CD8-positive, alpha-beta memory T cell (primary cell): ENCODE measurements around the gene PALLD. TPM values are rescaled to one million over a fixed set of nuclear protein-coding genes. Genes with fewer than 3 reads are reported as not detected.

Experiments used
- CTCF ChIA-PET: fragments of 350-600 bp; sonication (Branson Sonifier 250); formaldehyde crosslinking; loops from one replicate; lab custom pipeline; 2021; ENCODE audit warnings: antibody characterized with exemption; lab: Charles Lee
- POLR2A ChIA-PET: fragments of 350-600 bp; sonication (Branson Sonifier 250); formaldehyde crosslinking; loops from one replicate; lab custom pipeline; 2021; ENCODE audit warnings: antibody characterized with exemption; lab: Charles Lee
- DNase-seq, 5 donors: peaks; one replicate each; pipeline versions ENCODE4 v3.0.0 to v3.0.0-alpha.2; 2020 to 2022; ENCODE audit warnings: mixed read lengths in 1 of 5
- H3K27ac ChIP-seq: one replicate; pipeline ENCODE4 v1.7.0; 2013; ENCODE audit warnings: low read depth, mild to moderate bottlenecking, low read length, moderate library complexity
- H3K27me3 ChIP-seq: 2 replicates; pipeline ENCODE4 v1.7.0; 2013; ENCODE audit warnings: low read length, mild to moderate bottlenecking; ENCODE audit not compliant: insufficient read depth, poor library complexity, severe bottlenecking
- H3K36me3 ChIP-seq: 2 replicates; pipeline ENCODE4 v1.7.0; 2013; ENCODE audit warnings: mild to moderate bottlenecking, low read length, moderate library complexity; ENCODE audit not compliant: insufficient read depth
- H3K4me1 ChIP-seq: 2 replicates; pipeline ENCODE4 v1.7.0; 2013; ENCODE audit warnings: mild to moderate bottlenecking, low read length, moderate library complexity; ENCODE audit not compliant: insufficient read depth
- H3K4me3 ChIP-seq: 2 replicates; pipeline ENCODE4 v1.7.0; 2013; ENCODE audit warnings: mild to moderate bottlenecking, low read length
- H3K9me3 ChIP-seq: 2 replicates; pipeline ENCODE4 v1.7.0; 2013; ENCODE audit warnings: mild to moderate bottlenecking, low read length
- H3K27ac Mint-ChIP-seq, 8 donors: one replicate each; pipeline ENCODE4 v1.8.0; 2020 to 2021; ENCODE audit warnings: mixed read lengths in 8 of 8, mild to moderate bottlenecking in 6 of 8, inconsistent platforms in 3 of 8, moderate library complexity in 3 of 8
- H3K27me3 Mint-ChIP-seq, 2 donors: one replicate each; pipeline ENCODE4 v1.8.0; 2020 to 2021; ENCODE audit warnings: mixed read lengths in 2 of 2, mild to moderate bottlenecking in 1 of 2, moderate library complexity in 1 of 2
- H3K36me3 Mint-ChIP-seq, 3 donors: one replicate each; pipeline ENCODE4 v1.8.0; 2020 to 2021; ENCODE audit warnings: mixed read lengths in 3 of 3, inconsistent platforms in 1 of 3, mild to moderate bottlenecking in 1 of 3
- H3K4me1 Mint-ChIP-seq, 3 donors: one replicate each; pipeline ENCODE4 v1.8.0; 2020 to 2021; ENCODE audit warnings: mixed read lengths in 3 of 3, inconsistent platforms in 1 of 3, mild to moderate bottlenecking in 1 of 3
- H3K4me3 Mint-ChIP-seq, 7 donors: one replicate each; pipeline ENCODE4 v1.8.0; 2020 to 2021; ENCODE audit warnings: mixed read lengths in 7 of 7, mild to moderate bottlenecking in 6 of 7, moderate library complexity in 4 of 7, inconsistent platforms in 2 of 7
- H3K9me3 Mint-ChIP-seq, 5 donors: one replicate each; pipeline ENCODE4 v1.8.0; 2020 to 2022; ENCODE audit warnings: mixed read lengths in 5 of 5, mild to moderate bottlenecking in 3 of 5, moderate library complexity in 2 of 5, inconsistent platforms in 1 of 5
- polyA plus RNA-seq: library from polyadenylated mRNA; unstranded; fragments of 300-500 nt; fragmentation: Illumina TruSeq; gene quantifications from one replicate; pipeline ENCODE4 v1.2.3, GENCODE V29; 2021
- total RNA-seq, 2 experiments: library from RNA; stranded (reverse); gene quantifications; one replicate each; pipeline ENCODE4 v1.2.3, GENCODE V29; 2021

Gene PALLD
- total and polyA plus RNA-seq, 3 experiments from 2014 or later: 0.35 to 0.97 (median 0.47) TPM

DNA sequence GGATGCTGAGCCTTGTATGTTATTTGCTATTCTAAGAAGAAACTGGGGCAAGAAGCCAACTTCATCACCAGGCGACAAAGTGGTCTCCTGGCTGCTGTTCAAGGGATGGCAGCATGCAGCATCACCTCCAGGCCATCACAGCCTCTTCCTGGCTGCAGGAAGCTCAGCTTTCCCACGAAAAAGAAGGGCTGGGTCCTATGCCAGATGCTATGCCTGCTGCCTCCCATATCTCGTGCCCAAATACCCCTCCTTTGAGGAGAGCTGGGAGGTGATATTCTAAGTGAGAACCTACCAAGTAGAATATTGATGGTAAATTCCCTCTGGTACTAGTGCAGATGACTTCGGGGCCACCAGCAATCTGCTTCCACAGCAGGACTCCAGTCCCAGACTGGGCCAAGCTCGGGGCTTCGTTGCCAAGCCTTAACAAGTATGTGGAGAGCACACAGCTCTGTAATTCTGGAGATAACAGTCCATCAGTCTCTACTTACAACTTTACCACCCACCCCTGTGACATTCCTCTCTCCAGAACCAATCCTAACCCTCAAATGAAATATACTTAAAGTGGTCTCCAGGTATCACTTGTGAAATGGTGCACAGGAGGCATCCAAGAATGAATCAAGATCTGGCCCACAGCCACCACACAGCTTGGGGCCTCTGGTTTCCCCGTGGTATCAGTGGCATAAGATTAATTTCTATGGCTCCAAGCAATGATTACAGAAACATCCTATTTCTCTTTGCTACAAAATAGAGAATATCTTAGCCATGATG is 149.3 kb downstream of the PALLD start:
- Histone ChIP-seq H3K27me3 (no peaks in the 10 kb centered on the region), H3K36me3 (no peaks in the 10 kb centered on the region), H3K4me3 (no peak overlapping the region), H3K27ac (no peak overlapping the region), H3K4me1 (no peaks in the 10 kb centered on the region), H3K9me3 (no peaks in the 10 kb centered on the region)
- Mint-ChIP-seq H3K4me3 (no peak overlapping the region), H3K36me3 (no peaks in the 10 kb centered on the region), H3K4me1 (no peaks in the 10 kb centered on the region), H3K27ac (no peak overlapping the region), H3K27me3 (peaks cover 11 to 41% of the 10 kb centered on the region in 2 donors), H3K9me3 (peaks cover 0 to 2% (median 0%) of the 10 kb centered on the region in 5 donors)
- POLR2A ChIA-PET: no interaction called here
- no peak for DNase-seq
- CTCF ChIA-PET: no interaction called here

- no peaks in the 10 kb centered on the region for H3K36me3 ChIP-seq
- Mint-ChIP-seq H3K27me3 (peaks cover 6 to 29% of the 10 kb centered on the region in 2 donors), H3K4me1 (no peaks in the 10 kb centered on the region), H3K36me3 (no peaks in the 10 kb centered on the region), H3K27ac (no peak overlapping the region), H3K9me3 (no peaks in the 10 kb centered on the region), H3K4me3 (no peak overlapping the region)
- DNase-seq: no peak
- H3K9me3 ChIP-seq: no peaks in the 10 kb centered on the region
- no peak overlapping the region for H3K27ac ChIP-seq
- H3K4me3 ChIP-seq: no peak overlapping the region
- ChIA-PET CTCF (no interaction called here), POLR2A (no interaction called here)
- H3K27me3 ChIP-seq: no peaks in the 10 kb centered on the region
- H3K4me1 ChIP-seq: no peaks in the 10 kb centered on the region
Observed at GRCh38 chr4:168647646-168648375, 151.0 kb downstream of the PALLD start.

GRCh38 chr4:168648494-168648893 is 151.6 kb downstream of the PALLD start:
- no peak for DNase-seq
- Mint-ChIP-seq H3K9me3 (peaks cover 0 to 2% (median 0%) of the 10 kb centered on the region in 5 donors), H3K36me3 (no peaks in the 10 kb centered on the region), H3K27ac (no peak overlapping the region), H3K4me1 (no peaks in the 10 kb centered on the region), H3K4me3 (no peak overlapping the region), H3K27me3 (peaks cover 6 to 30% of the 10 kb centered on the region in 2 donors)
- Histone ChIP-seq H3K9me3 (no peaks in the 10 kb centered on the region), H3K4me1 (no peaks in the 10 kb centered on the region), H3K27me3 (no peaks in the 10 kb centered on the region), H3K4me3 (no peak overlapping the region), H3K36me3 (no peaks in the 10 kb centered on the region), H3K27ac (no peak overlapping the region)
- CTCF ChIA-PET: no interaction called here
- POLR2A ChIA-PET: no interaction called here

DNA sequence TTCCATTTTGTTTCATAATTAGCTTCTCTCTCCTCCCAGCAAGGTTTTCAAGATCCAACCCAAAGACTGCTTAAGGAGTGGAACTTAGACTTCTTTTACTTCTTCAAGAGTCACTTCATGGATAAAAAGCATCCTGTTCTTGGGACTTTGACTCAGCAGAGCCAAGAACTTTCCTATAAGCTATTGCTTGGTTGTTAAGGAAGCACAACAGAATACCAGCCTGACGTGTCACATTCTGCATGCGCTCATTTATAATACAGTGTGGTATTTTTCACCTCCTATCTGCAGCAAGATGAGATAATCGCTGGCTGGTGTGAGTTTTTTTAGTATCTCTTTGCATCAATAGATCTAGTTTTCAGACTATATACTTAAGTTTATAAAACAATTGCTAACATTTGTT is 152.1 kb downstream of the PALLD start:
- CTCF ChIA-PET: no interaction called here

GRCh38 chr4:168651374-168651773 is 154.5 kb downstream of the PALLD start:
- DNase-seq: no peak
- peaks cover 4 to 19% of the 10 kb centered on the region in 2 donors for H3K27me3 Mint-ChIP-seq
- Histone ChIP-seq H3K36me3 (no peaks in the 10 kb centered on the region), H3K27ac (no peak overlapping the region), H3K4me3 (no peak overlapping the region), H3K4me1 (no peaks in the 10 kb centered on the region), H3K9me3 (no peaks in the 10 kb centered on the region), H3K27me3 (no peaks in the 10 kb centered on the region)
- no peaks in the 10 kb centered on the region for H3K36me3 Mint-ChIP-seq
- CTCF ChIA-PET: no interaction called here
- peaks cover 0 to 2% (median 0%) of the 10 kb centered on the region in 5 donors for H3K9me3 Mint-ChIP-seq
- H3K27ac Mint-ChIP-seq: no peak overlapping the region
- POLR2A ChIA-PET: no interaction called here
- peaks cover 1 to 9% (median 6%) of the 10 kb centered on the region in 3 donors for H3K4me1 Mint-ChIP-seq
- no peak overlapping the region for H3K4me3 Mint-ChIP-seq

More for the DNA sequence above, 152.1 kb downstream of the PALLD start:
- Mint-ChIP-seq H3K36me3 (no peaks in the 10 kb centered on the region), H3K27ac (no peak overlapping the region), H3K4me1 (no peaks in the 10 kb centered on the region), H3K4me3 (no peak overlapping the region), H3K27me3 (peaks cover 6 to 28% of the 10 kb centered on the region in 2 donors), H3K9me3 (peaks cover 0 to 2% (median 0%) of the 10 kb centered on the region in 5 donors)
- Histone ChIP-seq H3K4me1 (no peaks in the 10 kb centered on the region), H3K36me3 (no peaks in the 10 kb centered on the region), H3K27ac (no peak overlapping the region), H3K9me3 (no peaks in the 10 kb centered on the region), H3K4me3 (no peak overlapping the region), H3K27me3 (no peaks in the 10 kb centered on the region)
- POLR2A ChIA-PET: no interaction called here
- DNase-seq: no peak

GRCh38 chr4:168651864-168652263 is 155.0 kb downstream of the PALLD start:
- H3K4me3 ChIP-seq: no peak overlapping the region
- ChIA-PET POLR2A (no interaction called here), CTCF (no interaction called here)
- Mint-ChIP-seq H3K27ac (no peak overlapping the region), H3K4me1 (peaks cover 1 to 9% (median 6%) of the 10 kb centered on the region in 3 donors), H3K9me3 (peaks cover 0 to 2% (median 0%) of the 10 kb centered on the region in 5 donors), H3K27me3 (peaks cover 4 to 17% of the 10 kb centered on the region in 2 donors), H3K4me3 (no peak overlapping the region), H3K36me3 (no peaks in the 10 kb centered on the region)
- H3K36me3 ChIP-seq: no peaks in the 10 kb centered on the region
- H3K27me3 ChIP-seq: no peaks in the 10 kb centered on the region
- DNase-seq: no peak
- H3K4me1 ChIP-seq: no peaks in the 10 kb centered on the region
- no peaks in the 10 kb centered on the region for H3K9me3 ChIP-seq
- H3K27ac ChIP-seq: no peak overlapping the region

DNA sequence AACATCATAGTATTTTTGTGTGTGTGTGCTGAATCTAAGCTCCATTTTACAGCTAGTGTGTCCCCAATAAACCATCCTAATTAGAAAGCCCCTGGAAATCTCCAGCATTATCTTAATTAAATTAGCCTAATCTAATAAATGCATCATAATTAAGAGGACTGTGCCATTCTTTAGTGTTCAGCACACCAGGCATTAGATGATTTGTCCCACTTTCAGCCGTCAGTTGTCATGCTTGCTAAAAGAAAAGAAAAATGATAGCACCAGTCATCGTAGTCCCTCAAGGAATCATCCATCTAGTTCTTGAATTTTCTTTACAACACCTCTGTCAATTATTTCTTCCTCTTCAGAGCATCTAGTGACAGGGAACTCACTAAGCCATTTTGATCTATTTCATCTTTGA is 155.9 kb downstream of the PALLD start:
- Histone ChIP-seq H3K36me3 (no peaks in the 10 kb centered on the region), H3K27me3 (no peaks in the 10 kb centered on the region), H3K4me3 (no peak overlapping the region), H3K27ac (no peak overlapping the region), H3K4me1 (no peaks in the 10 kb centered on the region), H3K9me3 (no peaks in the 10 kb centered on the region)
- H3K27me3 Mint-ChIP-seq: peaks cover 4 to 17% of the 10 kb centered on the region in 2 donors
- DNase-seq: no peak
- peaks cover 1 to 9% (median 6%) of the 10 kb centered on the region in 3 donors for H3K4me1 Mint-ChIP-seq
- peaks cover 0 to 2% (median 0%) of the 10 kb centered on the region in 5 donors for H3K9me3 Mint-ChIP-seq
- H3K27ac Mint-ChIP-seq: no peak overlapping the region
- H3K4me3 Mint-ChIP-seq: no peak overlapping the region
- H3K36me3 Mint-ChIP-seq: no peaks in the 10 kb centered on the region
- CTCF ChIA-PET: no interaction called here
- POLR2A ChIA-PET: no interaction called here
